Nephron (organoid): Measurements from ENCODE around the gene THADA.

Experiments
- H3K27ac Mint-ChIP-seq, 3 experiments: 2 replicates each; pipeline ENCODE4 v1.8.0; 2020; ENCODE audit warnings: mixed read lengths in 3 of 3, mild to moderate bottlenecking in 2 of 3, moderate library complexity in 1 of 3
- H3K27me3 Mint-ChIP-seq: 2 replicates; pipeline ENCODE4 v1.8.0; 2021; ENCODE audit warnings: low read depth, mild to moderate bottlenecking, moderate library complexity, mixed read lengths
- H3K36me3 Mint-ChIP-seq: 2 replicates; pipeline ENCODE4 v1.8.0; 2020; ENCODE audit warnings: low read depth, mixed read lengths
- H3K4me1 Mint-ChIP-seq: 2 replicates; pipeline ENCODE4 v1.8.0; 2020; ENCODE audit warnings: mixed read lengths
- H3K4me3 Mint-ChIP-seq, 3 experiments: 2 replicates each; pipeline ENCODE4 v1.8.0; 2020; ENCODE audit warnings: mild to moderate bottlenecking in 3 of 3, mixed read lengths in 3 of 3, moderate library complexity in 2 of 3
- H3K9me3 Mint-ChIP-seq: 2 replicates; pipeline ENCODE4 v1.8.0; 2020; ENCODE audit warnings: mixed read lengths
- TF ChIP-seq, protein P1 (sequence below), 3 experiments: fragments of 200-600 bp; sonication (generic); IDR thresholded peaks; one replicate each; pipeline ENCODE4 v1.5.0; 2021; ENCODE audit warnings: antibody characterized with exemption in 3 of 3; ENCODE audit not compliant: unreplicated experiment in 3 of 3

Gene THADA

DNA sequence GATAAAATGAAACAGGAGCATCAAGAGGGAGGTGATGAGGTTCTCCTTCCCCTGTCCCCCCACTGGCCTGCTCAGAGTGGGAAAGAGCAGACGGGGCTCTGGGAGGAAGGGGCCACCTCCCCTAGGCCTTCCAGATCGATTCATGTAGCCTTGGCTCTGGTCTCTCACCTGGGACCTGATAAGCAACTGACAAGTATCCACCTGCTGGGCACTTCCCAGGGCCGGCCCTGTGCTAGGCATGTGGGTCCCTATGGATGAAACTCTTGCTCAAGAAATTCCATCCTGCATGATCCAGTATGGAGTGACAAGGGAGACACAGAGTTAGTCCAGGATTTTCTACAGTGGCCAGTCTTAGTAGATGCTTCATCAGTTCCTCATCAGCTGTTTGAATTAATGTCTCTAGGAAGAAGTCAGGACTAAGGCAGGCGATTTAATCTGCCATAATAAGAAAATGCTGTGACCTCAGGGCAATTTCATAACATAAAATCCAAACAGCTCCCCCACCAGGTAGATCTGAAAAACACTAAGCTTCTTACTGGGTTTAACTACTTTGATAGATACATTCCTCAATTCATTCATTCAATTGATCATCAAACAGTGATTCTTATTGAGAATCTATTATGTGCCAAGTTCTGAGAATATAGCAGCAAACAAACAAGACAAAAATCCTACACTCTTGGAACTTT lies 324.8 kb downstream of the THADA start:
- Mint-ChIP-seq H3K9me3 (no peaks in the 10 kb centered on the region), H3K4me1 (peaks cover 67% of the 10 kb centered on the region), H3K27ac (peak overlapping the region in 1 of 3 experiments; percentile 51), H3K27me3 (peaks cover 5% of the 10 kb centered on the region), H3K4me3 (no peak overlapping the region), H3K36me3 (peaks cover 16% of the 10 kb centered on the region)
- TF ChIP-seq, protein P1, sequence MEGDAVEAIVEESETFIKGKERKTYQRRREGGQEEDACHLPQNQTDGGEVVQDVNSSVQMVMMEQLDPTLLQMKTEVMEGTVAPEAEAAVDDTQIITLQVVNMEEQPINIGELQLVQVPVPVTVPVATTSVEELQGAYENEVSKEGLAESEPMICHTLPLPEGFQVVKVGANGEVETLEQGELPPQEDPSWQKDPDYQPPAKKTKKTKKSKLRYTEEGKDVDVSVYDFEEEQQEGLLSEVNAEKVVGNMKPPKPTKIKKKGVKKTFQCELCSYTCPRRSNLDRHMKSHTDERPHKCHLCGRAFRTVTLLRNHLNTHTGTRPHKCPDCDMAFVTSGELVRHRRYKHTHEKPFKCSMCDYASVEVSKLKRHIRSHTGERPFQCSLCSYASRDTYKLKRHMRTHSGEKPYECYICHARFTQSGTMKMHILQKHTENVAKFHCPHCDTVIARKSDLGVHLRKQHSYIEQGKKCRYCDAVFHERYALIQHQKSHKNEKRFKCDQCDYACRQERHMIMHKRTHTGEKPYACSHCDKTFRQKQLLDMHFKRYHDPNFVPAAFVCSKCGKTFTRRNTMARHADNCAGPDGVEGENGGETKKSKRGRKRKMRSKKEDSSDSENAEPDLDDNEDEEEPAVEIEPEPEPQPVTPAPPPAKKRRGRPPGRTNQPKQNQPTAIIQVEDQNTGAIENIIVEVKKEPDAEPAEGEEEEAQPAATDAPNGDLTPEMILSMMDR (IDR thresholded peaks at IDR 0.05; ENCODE audit: unreplicated experiment in 3 of 3): no peak

DNA sequence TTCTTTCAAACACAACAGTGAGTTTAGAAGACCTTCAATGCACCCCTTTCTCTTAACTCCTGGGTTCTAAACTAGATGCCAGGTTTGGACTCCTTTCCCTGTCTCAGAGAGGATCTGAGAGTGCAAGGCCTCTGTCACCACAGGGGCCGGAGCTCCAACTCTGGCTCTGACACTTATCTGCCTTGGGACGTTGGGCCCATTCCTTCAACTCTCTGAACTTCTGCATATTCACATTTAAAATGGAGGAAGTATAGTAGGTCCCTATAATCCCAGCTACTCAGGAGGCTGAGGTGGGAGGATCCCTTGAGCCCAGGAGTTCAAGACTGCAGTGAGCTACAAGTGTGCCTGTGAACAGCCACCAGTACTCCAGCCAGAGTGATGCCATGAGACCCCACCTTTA lies 325.4 kb downstream of the THADA start:
- peaks cover 16% of the 10 kb centered on the region for H3K36me3 Mint-ChIP-seq
- peaks cover 5% of the 10 kb centered on the region for H3K27me3 Mint-ChIP-seq
- H3K9me3 Mint-ChIP-seq: no peaks in the 10 kb centered on the region
- peak overlapping the region; percentile 18 to 92 (median 80) for H3K27ac Mint-ChIP-seq
- TF ChIP-seq, protein P1 (IDR thresholded peaks at IDR 0.05; ENCODE audit: unreplicated experiment in 3 of 3): no peak
- H3K4me1 Mint-ChIP-seq: peaks cover 67% of the 10 kb centered on the region
- no peak overlapping the region for H3K4me3 Mint-ChIP-seq

DNA sequence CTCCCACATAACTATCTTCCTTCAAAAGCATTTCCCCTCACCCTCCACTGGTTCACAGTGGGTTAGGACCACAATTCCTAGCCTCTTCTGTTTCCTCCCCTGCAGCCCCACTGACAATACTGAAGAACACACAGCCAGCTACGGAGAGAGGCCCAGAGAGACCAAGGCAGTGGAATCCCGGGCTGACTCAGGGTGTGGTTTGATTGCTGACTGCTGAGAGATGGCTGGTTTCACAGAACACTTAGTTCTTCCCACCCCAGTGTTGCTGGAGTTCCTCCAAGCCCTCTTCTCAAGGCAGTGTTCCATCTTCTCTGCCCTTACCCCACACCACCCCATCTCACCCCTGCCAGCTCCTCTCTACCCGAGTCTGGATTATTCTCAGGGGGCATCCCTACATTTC lies 326.1 kb downstream of the THADA start:
- Mint-ChIP-seq H3K4me1 (peaks cover 71% of the 10 kb centered on the region), H3K36me3 (peaks cover 16% of the 10 kb centered on the region), H3K27me3 (peaks cover 5% of the 10 kb centered on the region), H3K4me3 (no peak overlapping the region), H3K9me3 (no peaks in the 10 kb centered on the region), H3K27ac (peak overlapping the region; percentile 18 to 92 (median 80))
- TF ChIP-seq, protein P1 (IDR thresholded peaks at IDR 0.05; ENCODE audit: unreplicated experiment in 3 of 3): no peak

DNA sequence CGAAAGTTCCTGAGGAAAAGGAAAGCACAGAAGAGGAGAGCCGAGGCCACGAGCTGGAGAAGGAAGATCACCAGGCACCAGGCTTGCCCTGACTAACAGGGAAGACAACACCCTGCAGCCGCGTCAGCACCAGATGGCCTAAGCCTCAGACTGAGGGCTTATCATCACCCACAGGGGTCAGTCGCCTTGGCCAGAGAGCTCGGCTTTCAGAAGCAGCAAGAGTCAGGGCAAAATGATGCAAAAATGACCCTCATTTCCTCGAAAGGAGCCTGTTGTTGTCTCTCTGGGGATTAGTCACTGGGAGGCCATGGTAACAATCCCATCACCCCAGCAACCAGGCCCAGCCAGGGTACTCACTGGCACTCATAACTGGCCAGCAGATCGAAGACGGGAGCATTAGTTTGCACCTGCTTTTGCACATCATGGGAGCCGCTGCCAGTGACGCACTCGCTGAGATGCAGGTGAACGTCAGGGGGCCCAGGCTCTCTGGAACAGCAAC lies 326.7 kb downstream of the THADA start:
- TF ChIP-seq, protein P1 (IDR thresholded peaks at IDR 0.05; ENCODE audit: unreplicated experiment in 3 of 3): no peak

DNA sequence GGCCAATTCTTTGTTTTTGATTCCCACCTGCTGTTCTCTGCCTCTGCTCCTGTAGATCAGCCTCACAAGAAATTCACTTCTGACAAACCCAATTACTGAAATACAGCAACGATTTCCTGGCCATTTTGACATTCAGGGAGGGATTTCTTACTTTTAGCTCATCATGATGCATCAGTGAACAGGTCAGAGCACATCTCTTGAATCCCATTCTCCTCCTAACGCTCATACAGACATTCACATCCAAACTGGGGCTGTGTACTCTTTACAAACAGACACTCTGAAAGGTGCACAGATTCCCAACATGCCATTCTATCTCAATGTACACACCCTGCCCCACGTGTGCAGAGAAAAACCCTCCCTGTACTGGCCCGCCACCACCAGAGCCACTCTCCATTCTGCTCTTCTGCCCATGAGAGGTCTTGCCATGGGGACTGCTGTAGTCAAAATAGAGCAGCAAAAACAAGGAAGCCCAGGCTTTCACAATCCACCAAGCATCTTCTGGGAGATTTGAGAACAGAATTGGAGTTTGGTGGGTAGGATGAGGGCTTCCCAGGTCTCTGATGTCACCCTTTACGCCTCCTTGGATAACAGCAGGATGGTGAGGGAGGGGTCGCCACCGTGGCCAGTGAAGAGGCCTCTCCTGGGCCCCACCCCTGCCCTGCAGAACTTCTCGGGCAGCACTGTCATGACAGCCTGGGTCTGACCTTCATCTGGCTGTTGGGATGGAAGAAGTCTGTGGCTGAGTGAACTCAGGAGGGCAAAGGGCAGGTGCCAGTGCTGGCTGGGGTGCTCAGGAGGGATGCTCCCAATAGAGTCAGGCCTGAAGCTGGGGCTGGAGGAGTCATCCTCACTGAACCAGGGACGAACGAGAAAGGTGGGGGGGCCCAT lies 327.5 kb downstream of the THADA start:
- H3K4me1 Mint-ChIP-seq: peaks cover 65% of the 10 kb centered on the region
- TF ChIP-seq, protein P1 (IDR thresholded peaks at IDR 0.05; ENCODE audit: unreplicated experiment in 3 of 3): no peak
- H3K4me3 Mint-ChIP-seq: no peak overlapping the region
- no peaks in the 10 kb centered on the region for H3K9me3 Mint-ChIP-seq
- H3K27ac Mint-ChIP-seq: peak overlapping the region; percentile 70 to 92 (median 80)
- H3K27me3 Mint-ChIP-seq: peaks cover 5% of the 10 kb centered on the region
- peaks cover 16% of the 10 kb centered on the region for H3K36me3 Mint-ChIP-seq

More for the DNA sequence above, 326.7 kb downstream of the THADA start:
- Mint-ChIP-seq H3K27me3 (peaks cover 5% of the 10 kb centered on the region), H3K27ac (peak overlapping the region; percentile 70 to 92 (median 80)), H3K9me3 (no peaks in the 10 kb centered on the region), H3K4me3 (no peak overlapping the region), H3K36me3 (peaks cover 16% of the 10 kb centered on the region), H3K4me1 (peaks cover 71% of the 10 kb centered on the region)
